Duodenal mucosa (tissue), 2 donors: ENCODE results near the gene DHX29.

Experiments
- H3K27ac ChIP-seq: one replicate; pipeline ENCODE4 v1.7.0; 2013; ENCODE audit warnings: low read depth, low read length
- H3K27me3 ChIP-seq, 2 donors: one replicate each; pipeline ENCODE4 v1.7.0; 2013; ENCODE audit warnings: low read length in 2 of 2, control low read depth in 1 of 2; ENCODE audit not compliant: insufficient read depth in 2 of 2, control insufficient read depth in 1 of 2
- H3K36me3 ChIP-seq, 2 donors: one replicate each; pipeline ENCODE4 v1.7.0; 2013; ENCODE audit warnings: low read length in 2 of 2, control low read depth in 1 of 2; ENCODE audit not compliant: insufficient read depth in 2 of 2, control insufficient read depth in 1 of 2
- H3K4me1 ChIP-seq, 2 donors: one replicate each; pipeline ENCODE4 v1.7.0; 2013; ENCODE audit warnings: low read length in 2 of 2, control low read depth in 1 of 2; ENCODE audit not compliant: insufficient read depth in 2 of 2, control insufficient read depth in 1 of 2
- H3K4me3 ChIP-seq, 2 donors: one replicate each; pipeline ENCODE4 v1.7.0; 2013; ENCODE audit warnings: low read length in 2 of 2, low read depth in 1 of 2
- H3K9ac ChIP-seq, 2 donors: one replicate each; pipeline ENCODE4 v1.7.0; 2013; ENCODE audit warnings: low read length in 2 of 2, low read depth in 1 of 2
- H3K9me3 ChIP-seq, 2 donors: one replicate each; pipeline ENCODE4 v1.7.0; 2013; ENCODE audit warnings: low read length in 2 of 2, control low read depth in 1 of 2; ENCODE audit not compliant: control insufficient read depth in 1 of 2

The DHX29 gene

DNA sequence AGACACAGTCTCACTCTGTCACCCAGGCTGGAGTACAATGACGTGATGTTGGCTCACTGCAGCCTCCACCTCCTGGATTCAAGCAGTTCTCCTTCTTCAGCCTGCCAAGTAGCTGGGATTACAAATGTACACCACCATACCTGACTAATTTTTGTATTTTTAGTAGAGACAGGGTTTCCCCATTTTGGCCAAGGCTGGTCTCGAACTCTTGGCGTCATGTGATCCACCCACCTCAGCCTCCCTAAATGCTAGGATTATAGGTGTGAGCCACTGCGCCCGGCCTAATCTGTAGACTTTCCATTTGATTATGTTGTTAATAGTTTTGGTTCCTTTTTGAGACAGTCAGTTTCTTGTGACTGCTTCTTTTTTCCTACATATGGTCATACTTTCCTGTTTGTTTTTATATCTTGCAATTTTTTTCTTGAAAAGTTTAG, 31.3 kb upstream of the DHX29 start:
- no peak overlapping the region for H3K9ac ChIP-seq
- no peaks in the 10 kb centered on the region for H3K9me3 ChIP-seq
- H3K4me3 ChIP-seq = no peak overlapping the region

GRCh38 chr5:55338092-55338613, 30.7 kb upstream of the DHX29 start:
- Histone ChIP-seq H3K4me3 (no peak overlapping the region), H3K27ac (no peak overlapping the region), H3K9ac (no peak overlapping the region), H3K4me1 (no peaks in the 10 kb centered on the region), H3K9me3 (no peaks in the 10 kb centered on the region), H3K36me3 (peaks cover 2 to 27% of the 10 kb centered on the region in 2 donors), H3K27me3 (no peaks in the 10 kb centered on the region)

More for the DNA sequence above, 31.3 kb upstream of the DHX29 start:
- Histone ChIP-seq H3K27ac (no peak overlapping the region), H3K27me3 (no peaks in the 10 kb centered on the region), H3K36me3 (peaks cover 2 to 25% of the 10 kb centered on the region in 2 donors), H3K4me1 (no peaks in the 10 kb centered on the region)

GRCh38 chr5:55333811-55334210, 26.3 kb upstream of the DHX29 start:
- H3K9me3 ChIP-seq = no peaks in the 10 kb centered on the region
- no peaks in the 10 kb centered on the region for H3K27me3 ChIP-seq
- peaks cover 14 to 36% of the 10 kb centered on the region in 2 donors for H3K36me3 ChIP-seq
- H3K9ac ChIP-seq = no peak overlapping the region
- no peak overlapping the region for H3K27ac ChIP-seq
- no peak overlapping the region for H3K4me3 ChIP-seq
- no peaks in the 10 kb centered on the region for H3K4me1 ChIP-seq

DNA sequence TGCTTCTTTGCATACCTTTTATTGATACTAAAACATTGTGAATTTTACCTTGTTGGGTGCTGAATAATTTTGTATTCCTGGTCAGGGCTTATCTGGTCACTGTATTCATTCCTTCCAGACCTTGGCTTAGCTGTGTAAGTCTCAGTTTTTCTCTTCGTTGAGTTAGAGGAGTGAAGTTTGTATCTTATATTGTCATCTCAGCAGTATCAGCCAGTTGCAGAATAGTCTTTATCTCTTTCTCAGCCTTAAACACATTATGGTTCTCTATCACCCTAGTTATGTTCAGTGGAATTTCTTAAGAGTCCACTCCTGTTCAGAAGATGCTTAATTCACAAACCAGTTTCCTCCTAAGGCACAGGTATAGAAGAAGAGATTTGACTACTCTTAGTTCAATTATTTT, 25.5 kb upstream of the DHX29 start:
- H3K27ac ChIP-seq = no peak overlapping the region
- H3K4me1 ChIP-seq = no peaks in the 10 kb centered on the region
- no peaks in the 10 kb centered on the region for H3K27me3 ChIP-seq
- H3K36me3 ChIP-seq = peaks cover 14 to 36% of the 10 kb centered on the region in 2 donors
- H3K9ac ChIP-seq = no peak overlapping the region
- H3K4me3 ChIP-seq = no peak overlapping the region
- no peaks in the 10 kb centered on the region for H3K9me3 ChIP-seq

DNA sequence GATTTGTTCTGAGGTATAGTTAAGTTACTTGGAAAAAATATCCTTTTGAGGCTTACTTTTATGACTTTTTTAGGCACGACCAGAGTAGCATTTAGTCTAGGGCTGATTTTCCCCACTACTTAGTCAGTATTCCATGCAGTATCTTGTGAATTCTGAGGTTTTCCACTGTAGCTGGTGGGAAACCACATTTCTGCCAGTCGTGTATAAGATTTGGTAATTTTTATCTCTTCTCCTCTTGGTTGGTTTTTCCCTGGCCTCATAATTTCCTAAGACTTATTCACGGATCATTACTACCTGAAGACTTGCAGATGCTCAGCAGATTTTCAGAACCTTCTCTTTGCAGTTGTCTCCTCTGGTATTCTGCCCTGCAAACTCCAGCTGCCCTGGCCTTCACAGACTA, 23.8 kb upstream of the DHX29 start:
- Histone ChIP-seq H3K36me3 (peaks cover 14 to 40% of the 10 kb centered on the region in 2 donors), H3K27ac (no peak overlapping the region), H3K27me3 (no peaks in the 10 kb centered on the region), H3K4me3 (no peak overlapping the region), H3K9ac (no peak overlapping the region), H3K4me1 (no peaks in the 10 kb centered on the region), H3K9me3 (no peaks in the 10 kb centered on the region)

DNA sequence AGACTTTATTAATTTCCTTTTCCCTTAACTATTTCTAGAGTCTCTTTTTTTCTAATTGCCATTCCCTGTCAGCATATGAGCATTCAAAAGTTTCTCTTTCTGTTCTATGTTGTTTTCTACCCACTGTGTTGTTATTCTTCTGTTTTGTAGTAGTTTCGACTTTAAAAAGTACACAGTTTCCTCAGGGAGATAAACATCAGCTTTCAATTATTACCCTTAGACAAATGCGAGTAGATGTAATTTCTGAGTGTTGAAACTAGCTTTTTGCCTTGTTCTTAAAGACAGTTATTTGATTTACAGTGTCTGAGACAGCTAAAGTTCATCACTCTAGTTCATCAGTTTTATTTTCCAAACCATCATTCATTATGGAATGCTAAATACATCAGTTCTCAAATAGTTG, 19.8 kb upstream of the DHX29 start:
- Histone ChIP-seq H3K4me1 (no peaks in the 10 kb centered on the region), H3K9me3 (no peaks in the 10 kb centered on the region), H3K9ac (no peak overlapping the region), H3K27me3 (no peaks in the 10 kb centered on the region), H3K4me3 (no peak overlapping the region), H3K27ac (no peak overlapping the region), H3K36me3 (peaks cover 16 to 41% of the 10 kb centered on the region in 2 donors)

GRCh38 chr5:55325621-55326020, 18.1 kb upstream of the DHX29 start:
- H3K9me3 ChIP-seq = no peaks in the 10 kb centered on the region
- no peaks in the 10 kb centered on the region for H3K4me1 ChIP-seq
- H3K27me3 ChIP-seq = no peaks in the 10 kb centered on the region
- no peak overlapping the region for H3K27ac ChIP-seq
- no peak overlapping the region for H3K9ac ChIP-seq
- no peak overlapping the region for H3K4me3 ChIP-seq
- H3K36me3 ChIP-seq = peaks cover 11 to 27% of the 10 kb centered on the region in 2 donors

- Histone ChIP-seq H3K27me3 (no peaks in the 10 kb centered on the region), H3K9me3 (no peaks in the 10 kb centered on the region), H3K4me3 (no peak overlapping the region), H3K27ac (no peak overlapping the region), H3K36me3 (peaks cover 8 to 23% of the 10 kb centered on the region in 2 donors), H3K9ac (no peak overlapping the region), H3K4me1 (no peaks in the 10 kb centered on the region)
These were observed 17.4 kb upstream of the DHX29 start for GRCh38 chr5:55324815-55325418.

DNA sequence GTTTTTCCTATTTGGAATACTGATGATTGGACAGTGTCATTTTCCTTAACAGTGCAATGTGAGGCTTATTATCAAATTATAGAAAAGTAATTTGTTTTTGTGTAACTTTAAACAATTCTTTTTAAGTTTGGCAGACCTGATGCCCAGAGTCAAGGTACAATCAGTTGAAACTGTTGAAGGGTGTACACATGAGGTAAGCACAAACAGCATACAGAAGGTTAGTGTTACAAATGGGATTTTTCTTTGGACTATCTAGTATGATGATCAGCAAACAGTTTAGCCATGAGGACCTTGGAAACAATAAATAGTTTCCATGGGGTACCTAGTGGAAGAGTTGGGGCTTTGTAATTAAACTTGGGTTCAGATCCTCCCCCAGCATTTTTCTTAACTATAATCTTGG, 16.5 kb upstream of the DHX29 start:
- H3K27me3 ChIP-seq = no peaks in the 10 kb centered on the region
- no peak overlapping the region for H3K27ac ChIP-seq
- H3K36me3 ChIP-seq = peaks cover 7 to 15% of the 10 kb centered on the region in 2 donors
- no peaks in the 10 kb centered on the region for H3K4me1 ChIP-seq
- H3K4me3 ChIP-seq = no peak overlapping the region
- H3K9ac ChIP-seq = no peak overlapping the region
- H3K9me3 ChIP-seq = no peaks in the 10 kb centered on the region

DNA sequence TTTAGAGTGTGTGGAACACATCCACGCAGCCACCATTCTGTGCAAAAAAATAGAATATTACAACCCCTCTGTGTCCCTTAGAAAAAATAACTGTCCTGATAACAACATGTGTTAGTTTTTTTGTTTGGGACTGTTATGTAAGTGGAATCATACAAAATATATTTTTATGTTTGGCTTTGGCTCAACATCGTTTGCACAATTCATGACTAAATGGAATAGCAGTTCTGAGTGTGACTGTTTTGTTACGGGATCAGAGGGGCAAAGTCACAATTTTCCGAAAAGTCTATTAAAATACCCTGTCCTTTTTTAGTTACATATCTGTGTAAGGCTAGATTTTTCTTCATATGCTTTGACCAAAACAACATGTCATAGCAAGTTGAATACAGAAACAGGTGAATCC, 13.1 kb upstream of the DHX29 start:
- Histone ChIP-seq H3K4me1 (no peaks in the 10 kb centered on the region), H3K36me3 (peaks cover 6% of the 10 kb centered on the region in 2 donors), H3K27me3 (no peaks in the 10 kb centered on the region), H3K9me3 (no peaks in the 10 kb centered on the region), H3K9ac (no peak overlapping the region), H3K4me3 (no peak overlapping the region), H3K27ac (no peak overlapping the region)
